GM12864 (cell line): ENCODE results near the gene KIF16B.

Experiments
- DNase-seq: peaks from one replicate; pipeline ENCODE4 v3.0.0-alpha.2; 2011; ENCODE audit warnings: low read depth
- H3K4me3 ChIP-seq: 2 replicates; pipeline ENCODE4 v1.5.1; 2011; ENCODE audit warnings: mild to moderate bottlenecking, low read depth, low read length, control low read depth
- TF ChIP-seq, protein P1 (sequence below): IDR thresholded peaks from 2 replicates; pipeline ENCODE4 v1.5.1; 2011; ENCODE audit warnings: low read depth, mild to moderate bottlenecking, moderate library complexity, low read length, control low read depth, inconsistent platforms; ENCODE audit errors: missing control alignments

Gene KIF16B

DNA sequence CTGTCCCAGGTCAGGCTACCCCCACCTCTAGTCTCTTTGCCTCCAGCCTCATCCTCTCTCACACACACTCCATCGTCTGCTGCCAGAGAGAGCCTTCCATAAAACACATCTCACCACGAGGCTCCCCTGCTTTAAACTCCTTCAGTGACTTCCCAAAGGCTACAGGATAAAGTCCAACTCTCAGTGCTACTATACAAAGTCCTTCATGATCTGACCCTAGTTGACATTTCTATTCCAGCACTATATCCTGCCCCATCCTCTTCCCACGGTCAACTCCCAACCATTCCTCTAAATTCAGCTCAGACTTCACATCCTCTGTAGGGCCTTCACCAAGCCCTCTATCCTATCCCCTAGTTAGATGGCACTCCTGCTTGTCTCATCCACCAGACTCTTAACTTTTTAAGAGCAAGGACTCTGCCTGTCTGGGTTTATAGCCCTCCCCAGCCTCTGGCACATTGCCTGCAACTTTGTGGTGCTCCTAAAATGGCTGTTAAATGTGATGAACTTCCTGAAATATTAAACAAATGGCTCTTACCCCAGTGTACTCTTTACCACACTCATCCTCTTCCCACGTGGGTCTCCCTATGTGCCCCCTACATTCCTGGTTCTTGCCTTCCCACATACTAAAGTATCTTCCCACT, 36.1 kb downstream of the KIF16B start:
- H3K4me3 ChIP-seq, result no peak overlapping the region
- DNase-seq, result no peak
- TF ChIP-seq, protein P1, sequence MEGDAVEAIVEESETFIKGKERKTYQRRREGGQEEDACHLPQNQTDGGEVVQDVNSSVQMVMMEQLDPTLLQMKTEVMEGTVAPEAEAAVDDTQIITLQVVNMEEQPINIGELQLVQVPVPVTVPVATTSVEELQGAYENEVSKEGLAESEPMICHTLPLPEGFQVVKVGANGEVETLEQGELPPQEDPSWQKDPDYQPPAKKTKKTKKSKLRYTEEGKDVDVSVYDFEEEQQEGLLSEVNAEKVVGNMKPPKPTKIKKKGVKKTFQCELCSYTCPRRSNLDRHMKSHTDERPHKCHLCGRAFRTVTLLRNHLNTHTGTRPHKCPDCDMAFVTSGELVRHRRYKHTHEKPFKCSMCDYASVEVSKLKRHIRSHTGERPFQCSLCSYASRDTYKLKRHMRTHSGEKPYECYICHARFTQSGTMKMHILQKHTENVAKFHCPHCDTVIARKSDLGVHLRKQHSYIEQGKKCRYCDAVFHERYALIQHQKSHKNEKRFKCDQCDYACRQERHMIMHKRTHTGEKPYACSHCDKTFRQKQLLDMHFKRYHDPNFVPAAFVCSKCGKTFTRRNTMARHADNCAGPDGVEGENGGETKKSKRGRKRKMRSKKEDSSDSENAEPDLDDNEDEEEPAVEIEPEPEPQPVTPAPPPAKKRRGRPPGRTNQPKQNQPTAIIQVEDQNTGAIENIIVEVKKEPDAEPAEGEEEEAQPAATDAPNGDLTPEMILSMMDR, result no peak

DNA sequence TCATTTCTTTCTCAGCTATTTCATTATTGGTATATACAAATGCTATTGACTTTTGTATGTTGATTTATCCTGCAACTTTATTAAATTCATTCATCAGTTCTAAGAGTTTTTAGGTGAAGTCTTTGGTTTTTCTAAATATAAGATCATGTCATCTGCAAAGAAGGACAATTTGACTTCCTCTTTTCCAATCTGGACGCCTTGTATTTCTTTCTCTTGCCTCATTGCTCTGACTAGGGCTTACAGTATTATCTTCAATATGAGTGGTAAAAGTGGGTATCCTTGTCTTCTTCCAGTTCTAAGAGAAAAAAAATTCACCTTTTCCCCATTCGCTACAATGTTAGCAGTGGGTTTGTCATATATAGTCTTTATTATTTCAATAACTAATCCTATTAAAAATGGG, 38.0 kb downstream of the KIF16B start:
- no peak for DNase-seq
- TF ChIP-seq, protein P1, result no peak
- no peak overlapping the region for H3K4me3 ChIP-seq

DNA sequence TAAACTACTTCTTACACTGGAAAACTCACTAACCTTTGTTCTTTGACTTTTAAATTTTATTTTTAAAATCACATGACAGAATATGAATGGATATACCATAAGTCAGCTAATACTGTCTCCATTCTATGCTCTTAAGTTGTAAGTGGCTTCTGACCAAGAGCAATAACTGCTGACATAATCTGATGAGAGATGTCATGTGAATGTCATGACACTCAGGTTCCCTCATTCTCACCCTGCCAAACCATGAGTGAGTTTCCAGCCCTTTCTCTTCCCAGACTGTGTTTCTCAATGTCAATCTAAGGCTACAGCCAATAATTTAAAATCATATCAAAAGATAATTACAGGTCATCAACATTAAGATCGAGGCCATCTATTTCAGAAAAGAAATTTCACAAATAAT, 39.7 kb downstream of the KIF16B start:
- DNase-seq, result no peak
- TF ChIP-seq, protein P1, result no peak
- no peak overlapping the region for H3K4me3 ChIP-seq

DNA sequence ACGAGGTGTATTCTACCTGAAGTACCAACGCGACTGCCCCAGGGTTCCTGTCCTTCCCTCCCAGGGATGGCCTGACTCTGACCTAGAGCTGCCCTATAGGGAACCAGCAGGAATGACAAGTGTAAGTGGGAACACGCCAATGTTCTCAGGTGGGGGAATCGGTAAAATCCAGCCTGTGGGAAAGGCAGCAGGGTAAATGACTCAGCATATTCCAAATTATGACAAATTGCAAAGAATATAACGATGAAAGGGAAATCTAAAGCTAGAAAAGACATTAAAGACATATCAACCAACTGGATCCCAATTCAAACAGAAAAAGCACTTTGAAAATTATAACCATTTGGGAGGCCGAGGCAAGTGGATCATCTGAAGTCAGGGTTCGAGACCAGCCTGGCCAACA, 41.8 kb downstream of the KIF16B start:
- TF ChIP-seq, protein P1, result no peak

DNA sequence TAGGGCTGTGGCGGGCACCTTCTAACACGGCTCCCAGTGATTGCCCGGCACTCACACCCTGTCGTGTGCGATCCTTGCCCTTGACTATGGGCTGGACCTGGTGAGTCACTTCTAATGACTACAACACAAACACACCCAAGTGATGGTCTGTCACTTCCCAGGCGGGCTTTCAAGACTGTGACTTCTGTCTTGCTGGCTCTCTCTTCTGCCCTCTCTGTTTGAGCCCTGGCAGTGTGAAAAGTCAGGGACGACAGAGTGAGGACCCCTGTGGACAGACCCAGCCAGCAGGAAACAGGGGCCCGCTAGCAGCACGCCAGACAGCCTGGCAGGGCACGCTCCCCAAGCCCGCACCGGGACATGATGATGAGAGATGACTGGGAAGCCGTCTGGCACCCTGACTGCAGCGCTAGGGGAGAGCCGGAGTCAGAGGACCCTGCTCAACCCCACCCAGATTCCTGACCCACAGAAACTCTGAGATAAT, 43.0 kb downstream of the KIF16B start:
- TF ChIP-seq, protein P1, result no peak
- no peak for DNase-seq
- no peak overlapping the region for H3K4me3 ChIP-seq

More for the DNA sequence above, 41.8 kb downstream of the KIF16B start:
- DNase-seq, result no peak
- no peak overlapping the region for H3K4me3 ChIP-seq

DNA sequence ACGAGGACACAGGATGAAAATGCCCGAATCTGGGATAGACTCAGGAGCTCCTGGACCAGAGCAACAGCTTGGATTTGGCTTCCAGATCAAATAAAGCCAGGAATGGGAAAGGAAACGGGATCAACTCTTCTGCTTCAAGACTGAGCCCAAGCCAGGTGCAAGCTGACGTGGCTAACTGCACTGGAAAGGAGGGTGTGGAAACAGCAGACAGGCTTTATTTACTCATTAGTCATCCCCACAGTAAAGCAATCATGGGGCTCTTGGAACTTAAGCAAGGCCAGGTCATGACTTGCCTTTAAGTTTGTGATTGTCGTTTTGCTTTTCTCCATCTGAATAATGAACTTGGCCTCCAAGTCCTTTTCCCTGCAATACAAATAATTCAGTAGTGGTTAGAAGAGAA, 45.2 kb downstream of the KIF16B start:
- DNase-seq, result no peak
- no peak overlapping the region for H3K4me3 ChIP-seq
- TF ChIP-seq, protein P1, result no peak

DNA sequence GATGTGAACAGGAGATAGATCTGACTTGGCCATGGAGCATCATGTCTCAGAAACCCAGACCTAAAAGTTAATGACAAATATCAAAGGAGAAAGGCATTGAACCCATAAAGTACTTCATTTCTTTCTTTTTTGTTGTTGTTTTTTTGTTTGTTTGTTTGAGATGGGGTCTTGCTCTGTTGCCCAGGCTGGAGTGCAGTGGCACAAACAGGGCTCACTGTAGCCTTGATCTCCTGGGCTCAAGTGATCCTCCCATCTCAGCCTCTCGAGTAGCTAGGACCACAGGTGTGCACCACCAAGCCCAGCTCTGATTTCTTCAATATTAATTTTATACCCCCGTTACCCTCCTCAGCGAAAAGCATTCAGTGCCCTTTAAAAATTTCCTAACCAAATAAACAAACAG, 45.8 kb downstream of the KIF16B start:
- DNase-seq, result no peak
- TF ChIP-seq, protein P1, result no peak
- H3K4me3 ChIP-seq, result no peak overlapping the region
